ENCODE data around the gene TAOK2. TPM values are rescaled to one million over a fixed set of nuclear protein-coding genes. Genes with fewer than 3 reads are reported as not detected.
A peak's percentile ranks its signal among the peaks of the same experiment; 100 is the strongest.
"Not testable (repeated sequence)": the region's sequence is repeated elsewhere in the genome, so short reads cannot be mapped to it uniquely, and the experiment has no call there.

Gene TAOK2
- total RNA-seq, 1 experiment from 2014 or later, result 99.4 TPM

DNA sequence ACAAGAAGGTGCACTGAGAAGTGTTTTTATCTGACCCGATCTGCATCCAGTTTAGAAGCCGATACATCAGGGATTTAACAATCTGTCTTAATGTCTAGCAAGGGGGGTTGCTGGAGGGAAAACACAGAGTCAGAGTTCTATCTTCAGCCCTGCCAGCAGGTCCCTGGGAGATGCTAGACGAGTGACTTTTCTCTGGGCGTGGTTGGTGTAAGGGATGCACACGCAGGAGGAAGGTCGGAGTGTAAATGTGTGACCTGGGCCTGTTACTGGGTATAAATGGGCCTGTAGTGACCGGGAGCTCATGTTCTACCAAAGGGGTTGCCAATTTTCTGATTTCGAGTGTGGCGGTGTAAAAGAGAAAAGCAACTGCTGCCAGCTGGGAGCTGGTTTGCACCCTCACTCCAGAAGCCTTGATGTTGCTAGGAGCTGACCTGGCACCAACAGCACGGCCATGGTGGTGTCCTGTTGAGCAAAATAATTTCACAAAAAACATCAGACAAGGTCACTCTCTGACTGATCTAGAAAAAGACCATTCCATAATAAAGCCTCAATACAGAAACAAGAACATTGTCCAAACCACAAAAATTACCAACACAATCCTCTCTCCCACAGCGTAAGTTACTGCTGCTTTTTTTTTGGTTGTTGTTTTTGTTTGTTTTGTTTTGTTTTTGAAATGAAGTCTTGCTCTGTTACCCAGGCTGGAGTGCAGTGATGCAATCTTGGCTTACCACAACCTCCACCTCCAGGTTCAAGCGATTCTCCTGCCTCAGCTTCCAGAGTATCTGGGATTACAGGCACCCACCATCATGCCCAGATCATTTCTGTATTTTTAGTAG lies 46.4 kb upstream of the TAOK2 start:
- H3K9me3 ChIP-seq (ENCODE audit: control insufficient read depth, insufficient read depth, low read depth, low read length), result no peaks in the 10 kb centered on the region
- TF ChIP-seq TCF7L2 (IDR thresholded peaks at IDR 0.05; ENCODE audit: low read depth, low read length), result no peak
- TF ChIP-seq, protein P1, sequence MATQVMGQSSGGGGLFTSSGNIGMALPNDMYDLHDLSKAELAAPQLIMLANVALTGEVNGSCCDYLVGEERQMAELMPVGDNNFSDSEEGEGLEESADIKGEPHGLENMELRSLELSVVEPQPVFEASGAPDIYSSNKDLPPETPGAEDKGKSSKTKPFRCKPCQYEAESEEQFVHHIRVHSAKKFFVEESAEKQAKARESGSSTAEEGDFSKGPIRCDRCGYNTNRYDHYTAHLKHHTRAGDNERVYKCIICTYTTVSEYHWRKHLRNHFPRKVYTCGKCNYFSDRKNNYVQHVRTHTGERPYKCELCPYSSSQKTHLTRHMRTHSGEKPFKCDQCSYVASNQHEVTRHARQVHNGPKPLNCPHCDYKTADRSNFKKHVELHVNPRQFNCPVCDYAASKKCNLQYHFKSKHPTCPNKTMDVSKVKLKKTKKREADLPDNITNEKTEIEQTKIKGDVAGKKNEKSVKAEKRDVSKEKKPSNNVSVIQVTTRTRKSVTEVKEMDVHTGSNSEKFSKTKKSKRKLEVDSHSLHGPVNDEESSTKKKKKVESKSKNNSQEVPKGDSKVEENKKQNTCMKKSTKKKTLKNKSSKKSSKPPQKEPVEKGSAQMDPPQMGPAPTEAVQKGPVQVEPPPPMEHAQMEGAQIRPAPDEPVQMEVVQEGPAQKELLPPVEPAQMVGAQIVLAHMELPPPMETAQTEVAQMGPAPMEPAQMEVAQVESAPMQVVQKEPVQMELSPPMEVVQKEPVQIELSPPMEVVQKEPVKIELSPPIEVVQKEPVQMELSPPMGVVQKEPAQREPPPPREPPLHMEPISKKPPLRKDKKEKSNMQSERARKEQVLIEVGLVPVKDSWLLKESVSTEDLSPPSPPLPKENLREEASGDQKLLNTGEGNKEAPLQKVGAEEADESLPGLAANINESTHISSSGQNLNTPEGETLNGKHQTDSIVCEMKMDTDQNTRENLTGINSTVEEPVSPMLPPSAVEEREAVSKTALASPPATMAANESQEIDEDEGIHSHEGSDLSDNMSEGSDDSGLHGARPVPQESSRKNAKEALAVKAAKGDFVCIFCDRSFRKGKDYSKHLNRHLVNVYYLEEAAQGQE (IDR thresholded peaks at IDR 0.05; ENCODE audit: insufficient read depth in 1 of 2, low read depth in 2 of 2, low read length in 1 of 2), result no peak
- TF ChIP-seq, protein P2, sequence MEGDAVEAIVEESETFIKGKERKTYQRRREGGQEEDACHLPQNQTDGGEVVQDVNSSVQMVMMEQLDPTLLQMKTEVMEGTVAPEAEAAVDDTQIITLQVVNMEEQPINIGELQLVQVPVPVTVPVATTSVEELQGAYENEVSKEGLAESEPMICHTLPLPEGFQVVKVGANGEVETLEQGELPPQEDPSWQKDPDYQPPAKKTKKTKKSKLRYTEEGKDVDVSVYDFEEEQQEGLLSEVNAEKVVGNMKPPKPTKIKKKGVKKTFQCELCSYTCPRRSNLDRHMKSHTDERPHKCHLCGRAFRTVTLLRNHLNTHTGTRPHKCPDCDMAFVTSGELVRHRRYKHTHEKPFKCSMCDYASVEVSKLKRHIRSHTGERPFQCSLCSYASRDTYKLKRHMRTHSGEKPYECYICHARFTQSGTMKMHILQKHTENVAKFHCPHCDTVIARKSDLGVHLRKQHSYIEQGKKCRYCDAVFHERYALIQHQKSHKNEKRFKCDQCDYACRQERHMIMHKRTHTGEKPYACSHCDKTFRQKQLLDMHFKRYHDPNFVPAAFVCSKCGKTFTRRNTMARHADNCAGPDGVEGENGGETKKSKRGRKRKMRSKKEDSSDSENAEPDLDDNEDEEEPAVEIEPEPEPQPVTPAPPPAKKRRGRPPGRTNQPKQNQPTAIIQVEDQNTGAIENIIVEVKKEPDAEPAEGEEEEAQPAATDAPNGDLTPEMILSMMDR (IDR thresholded peaks at IDR 0.05), result no peak
- TF ChIP-seq POLR2AphosphoS5 (IDR thresholded peaks at IDR 0.05; ENCODE audit: low read depth, low read length), result 0 out of 2 replicates have a peak, but pooled peaks have one; percentile 37
- no peak for TF ChIP-seq SIN3A (IDR thresholded peaks at IDR 0.05; ENCODE audit: borderline replicate concordance, insufficient read depth, low read depth, low read length)
- ATAC-seq (no peak), DNase-seq (ENCODE audit: low read depth, low spot score) (no peak)
- intact Hi-C loops (cut with micrococcal nuclease; ENCODE audit: unreplicated experiment), result no loop called here
- H3K4me3 ChIP-seq (ENCODE audit: low read depth in 2 of 2, low read length in 2 of 2), result peak overlapping the region; percentile 59 to 88
- in situ Hi-C loops (cut with HindIII; ENCODE audit: low pct_unique_long_range_greater_than_20kb, low sequenced_read_pairs), result no loop called here
- H3K27me3 ChIP-seq (ENCODE audit: control insufficient read depth, insufficient read depth, low read length), result no peaks in the 10 kb centered on the region
- H3K36me3 ChIP-seq (ENCODE audit: control insufficient read depth, insufficient read depth, low read length), result 0 out of 2 replicates have a peak, but pooled peaks cover 4% of the 10 kb centered on the region
- POLR2A ChIA-PET, result interaction anchor here (0.7 to 1.5 kb wide), 4 partner anchors 13 to 48 kb away, joined by 3 to 10 read pairs (median 6); no protein-coding TSS in a partner anchor
- no TSS peak for BruUV-seq (replicated peaks)
- peak overlapping the region; percentile 97 for H3K27ac ChIP-seq (ENCODE audit: low read length)
- peaks cover 13% of the 10 kb centered on the region for H3K4me1 ChIP-seq (ENCODE audit: control insufficient read depth, insufficient read depth, low read length)
- CTCF ChIA-PET, result no interaction called here

- POLR2A ChIA-PET, result interaction anchor here (0.6 kb wide), 1 partner anchor 33 kb away, joined by 10 read pairs; the partner anchor contains the start of gene SEZ6L2
- H3K4me1 ChIP-seq (ENCODE audit: control insufficient read depth, insufficient read depth, low read length); H3K36me3 ChIP-seq (ENCODE audit: control insufficient read depth, insufficient read depth, low read length); in situ Hi-C loops (cut with HindIII; ENCODE audit: low pct_unique_long_range_greater_than_20kb, low sequenced_read_pairs); H3K4me3 ChIP-seq (ENCODE audit: low read depth in 2 of 2, low read length in 2 of 2); intact Hi-C loops (cut with micrococcal nuclease; ENCODE audit: unreplicated experiment); ATAC-seq; H3K9me3 ChIP-seq (ENCODE audit: control insufficient read depth, insufficient read depth, low read depth, low read length); H3K27ac ChIP-seq (ENCODE audit: low read length); DNase-seq (ENCODE audit: low read depth, low spot score); BruUV-seq (replicated peaks); CTCF ChIA-PET; H3K27me3 ChIP-seq (ENCODE audit: control insufficient read depth, insufficient read depth, low read length): not testable (repeated sequence)
These were observed 41.9 kb upstream of the TAOK2 start for GRCh38 chr16:29931750-29932149.

GRCh38 chr16:29940656-29941055 lies 33.0 kb upstream of the TAOK2 start:
- ChIA-PET CTCF (no interaction called here), POLR2A (interaction anchor here (1.0 kb wide), 1 partner anchor 13 kb away, joined by 3 read pairs; no protein-coding TSS in a partner anchor)
- intact Hi-C loops (cut with micrococcal nuclease; ENCODE audit: unreplicated experiment), result no loop called here
- no peak overlapping the region for H3K4me3 ChIP-seq (ENCODE audit: low read depth in 2 of 2, low read length in 2 of 2)
- no peak for ATAC-seq
- in situ Hi-C loops (cut with HindIII; ENCODE audit: low pct_unique_long_range_greater_than_20kb, low sequenced_read_pairs), result no loop called here
- H3K36me3 ChIP-seq (ENCODE audit: control insufficient read depth, insufficient read depth, low read length), result no peaks in the 10 kb centered on the region
- H3K27ac ChIP-seq (ENCODE audit: low read length), result peak overlapping the region; percentile 34; the same call in 1 of the 2 replicates
- DNase-seq (ENCODE audit: low read depth, low spot score), result no peak
- H3K4me1 ChIP-seq (ENCODE audit: control insufficient read depth, insufficient read depth, low read length), result peaks cover 17% of the 10 kb centered on the region
- H3K27me3 ChIP-seq (ENCODE audit: control insufficient read depth, insufficient read depth, low read length), result no peaks in the 10 kb centered on the region
- BruUV-seq (replicated peaks), result no TSS peak
- TF ChIP-seq, protein P1 (IDR thresholded peaks at IDR 0.05; ENCODE audit: insufficient read depth in 1 of 2, low read depth in 2 of 2, low read length in 1 of 2), result no peak
- TF ChIP-seq POLR2AphosphoS5 (IDR thresholded peaks at IDR 0.05; ENCODE audit: low read depth, low read length) (no peak), SIN3A (IDR thresholded peaks at IDR 0.05; ENCODE audit: borderline replicate concordance, insufficient read depth, low read depth, low read length) (no peak), TCF7L2 (IDR thresholded peaks at IDR 0.05; ENCODE audit: low read depth, low read length) (no peak)
- TF ChIP-seq, protein P2 (IDR thresholded peaks at IDR 0.05), result no peak
- H3K9me3 ChIP-seq (ENCODE audit: control insufficient read depth, insufficient read depth, low read depth, low read length), result no peaks in the 10 kb centered on the region

Measured in Panc1 (cell line).